NCI-H1694 treated with DMSO at 0.1 percent for 48 hours (cell line): ENCODE measurements around the gene GDF7.

ENCODE experiments used
- DNase-seq: peaks from one replicate; lab custom pipeline; 2025; lab: John Stamatoyannopoulos, UW

The GDF7 gene

GRCh38 chr2:20645301-20645701, 21.6 kb upstream of the GDF7 start:
- DNase-seq = no peak

- no peak for DNase-seq
These were observed 21.2 kb upstream of the GDF7 start for GRCh38 chr2:20645761-20646160.

- DNase-seq = no peak
These were observed 20.5 kb upstream of the GDF7 start for GRCh38 chr2:20646446-20646845.

- DNase-seq = no peak
These were observed 19.7 kb upstream of the GDF7 start for GRCh38 chr2:20647211-20647610.

GRCh38 chr2:20647738-20648137, 19.2 kb upstream of the GDF7 start:
- DNase-seq = no peak

- no peak for DNase-seq
These were observed 18.7 kb upstream of the GDF7 start for GRCh38 chr2:20648206-20648605.

GRCh38 chr2:20648831-20649230, 18.1 kb upstream of the GDF7 start:
- DNase-seq = no peak

GRCh38 chr2:20649576-20649975, 17.4 kb upstream of the GDF7 start:
- no peak for DNase-seq

- no peak for DNase-seq
These were observed 17.0 kb upstream of the GDF7 start for GRCh38 chr2:20649976-20650375.

- peak; percentile 54 for DNase-seq
These were observed 16.5 kb upstream of the GDF7 start for GRCh38 chr2:20650393-20650876.

- DNase-seq = peak; percentile 80
These were observed 15.8 kb upstream of the GDF7 start, which contains the start of gene HS1BP3 for GRCh38 chr2:20650877-20651730. Gene HS1BP3 (minus strand): TSS chr2:20651098. CDS start chr2:20651063, 35 bp downstream.

- DNase-seq = no peak
These were observed 15.2 kb upstream of the GDF7 start for GRCh38 chr2:20651731-20652099.

GRCh38 chr2:20652141-20652540, 14.8 kb upstream of the GDF7 start:
- no peak for DNase-seq

- DNase-seq = no peak
These were observed 14.0 kb upstream of the GDF7 start for GRCh38 chr2:20652673-20653575.

GRCh38 chr2:20653695-20654534, 13.0 kb upstream of the GDF7 start:
- DNase-seq = no peak

- DNase-seq = no peak
These were observed 12.5 kb upstream of the GDF7 start for GRCh38 chr2:20654535-20654813.

GRCh38 chr2:20656561-20656960, 10.4 kb upstream of the GDF7 start:
- no peak for DNase-seq

GRCh38 chr2:20657522-20658235, 9.3 kb upstream of the GDF7 start:
- DNase-seq = no peak

GRCh38 chr2:20660506-20661420, 6.2 kb upstream of the GDF7 start:
- DNase-seq = no peak
